A673 (cell line): ENCODE results near the gene MCM3.

Source experiments
- CTCF ChIP-seq: fragments of 300-800, 200-600 bp; sonication (generic); conservative IDR thresholded peaks from 2 replicates; pipeline ENCODE4 v1.5.1; 2017; ENCODE audit warnings: low read depth, mild to moderate bottlenecking, antibody characterized with exemption, low read length, moderate library complexity, mixed read lengths
- EZH2 ChIP-seq: fragments of 200-600 bp; sonication (generic); IDR thresholded peaks from 2 replicates; pipeline ENCODE4 v1.6.1; 2017; ENCODE audit warnings: borderline replicate concordance, low read depth, mild to moderate bottlenecking, mixed read lengths, antibody characterized with exemption, low read length; ENCODE audit not compliant: poor library complexity, severe bottlenecking

DNA sequence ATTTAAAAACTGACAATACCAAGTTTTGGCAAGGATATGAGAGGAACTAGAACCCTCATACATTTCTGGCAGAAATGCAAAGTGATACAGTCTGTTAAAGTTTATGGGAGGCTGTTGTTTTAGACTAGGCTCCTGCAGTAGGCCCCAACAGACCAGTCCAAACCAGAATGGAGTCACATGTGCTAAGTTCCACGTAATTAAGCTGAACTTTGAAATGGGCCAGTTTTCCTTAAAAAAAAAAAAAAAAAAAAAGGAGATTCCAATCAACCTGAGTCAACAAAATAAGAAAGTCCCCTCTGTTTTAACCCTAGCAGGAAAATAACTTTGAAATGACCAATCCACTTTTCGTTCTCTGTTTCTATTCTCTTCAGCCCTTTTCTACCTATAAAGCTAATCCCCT, 66.8 kb downstream of the MCM3 start:
- no peak for TF ChIP-seq CTCF
- TF ChIP-seq EZH2: no peak
